T47D (cell line): Measurements from ENCODE around the gene URGCP.

Experiments used
- DNase-seq, 2 experiments: peaks; one replicate each; pipeline versions ENCODE4 v3.0.0 to v3.0.0-alpha.2; 2011 to 2012; ENCODE audit warnings: low read depth in 1 of 2, low spot score in 1 of 2
- JUND ChIP-seq: IDR thresholded peaks from 2 replicates; pipeline ENCODE4 v1.6.1; 2012; ENCODE audit warnings: low read depth
- in situ Hi-C: cut with HindIII; loops from 2 replicates; pipeline ENCODE4 v1.10.0; 2016; ENCODE audit warnings: low sequenced_read_pairs, low pct_unique_long_range_greater_than_20kb

URGCP gene

DNA sequence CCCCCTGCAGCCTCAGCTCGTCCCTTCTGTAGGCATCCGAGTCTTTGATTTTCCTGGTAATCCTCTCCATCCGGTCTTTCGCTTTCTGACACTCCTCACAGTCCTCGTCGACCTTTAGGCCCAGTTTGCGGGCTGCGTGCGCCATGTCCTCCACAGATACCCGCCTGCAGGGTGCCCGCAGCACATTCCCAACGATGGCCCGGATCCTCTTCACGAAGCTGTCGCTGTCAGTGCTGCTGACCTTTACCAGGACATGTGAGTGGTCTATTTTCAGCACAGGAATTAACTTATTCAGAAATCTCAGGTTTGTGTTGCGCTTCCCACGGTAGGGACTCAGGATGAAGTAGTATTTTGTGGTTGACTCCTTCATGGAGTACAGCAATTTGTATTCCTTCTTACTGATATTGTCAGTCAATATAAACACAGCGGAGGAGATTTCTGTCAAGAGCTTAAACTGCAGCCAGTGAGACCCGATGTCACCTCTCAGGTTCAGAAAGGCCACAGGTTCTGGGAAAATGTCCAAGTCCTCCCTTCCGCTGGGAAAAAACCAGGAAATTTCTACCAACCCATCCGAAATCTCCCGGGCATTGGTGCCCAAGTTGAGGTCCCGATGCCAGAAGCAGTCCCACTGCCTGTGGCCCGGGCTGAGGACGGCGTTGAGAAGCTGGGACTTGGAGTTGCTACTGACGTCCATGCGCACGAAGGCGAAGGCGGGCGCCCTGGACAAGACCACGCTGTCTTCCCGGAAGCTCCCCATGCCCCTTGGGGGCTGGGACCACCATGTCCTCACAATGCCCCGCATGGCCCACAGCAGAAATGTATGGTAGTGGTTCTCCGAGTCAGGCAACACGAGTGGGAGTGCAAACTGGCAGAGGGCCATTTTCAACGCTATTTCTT is 28.2 kb downstream of the URGCP start:
- in situ Hi-C loops, result no loop called here

DNA sequence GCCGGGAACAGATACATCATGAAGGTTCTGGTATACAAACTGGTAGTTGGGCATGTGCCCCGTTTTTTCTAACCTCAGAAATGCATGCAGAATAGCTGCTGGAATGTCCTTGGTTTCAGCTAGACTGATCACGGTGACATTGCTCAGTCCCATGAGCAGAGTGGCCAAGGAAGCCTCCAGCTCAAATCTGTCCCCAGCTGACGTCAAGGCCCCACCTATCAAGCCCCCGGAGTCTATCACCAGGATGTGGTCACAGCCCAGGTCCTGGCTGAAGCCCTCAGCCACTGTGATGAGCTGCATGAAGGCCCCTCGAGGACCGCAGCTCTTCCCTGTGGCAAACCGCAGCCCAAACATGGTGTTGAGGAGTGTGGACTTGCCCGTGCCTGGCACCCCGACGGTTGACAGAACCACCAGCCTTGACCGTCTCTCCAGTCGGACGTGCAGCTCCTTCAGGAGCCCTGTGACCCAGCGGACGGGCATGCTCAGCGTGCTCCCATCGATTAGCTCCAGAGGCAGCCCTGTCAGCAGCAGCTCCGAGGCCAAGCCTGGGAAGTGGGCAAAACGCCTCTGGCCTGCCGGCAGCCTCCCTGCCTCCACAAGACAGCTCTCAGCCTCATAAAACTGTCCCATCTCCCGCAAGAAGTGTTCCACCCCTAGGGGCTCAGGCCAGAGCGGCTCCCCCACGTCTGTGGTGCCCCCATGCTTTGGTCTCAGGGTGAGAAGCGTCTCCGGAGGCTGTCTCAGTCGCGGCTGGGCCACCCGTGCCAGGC is 29.2 kb downstream of the URGCP start:
- in situ Hi-C loops, result no loop called here
- DNase-seq, result no peak
- TF ChIP-seq JUND, result no peak

More for the DNA sequence above, 28.2 kb downstream of the URGCP start:
- no peak for DNase-seq
- TF ChIP-seq JUND, result no peak

DNA sequence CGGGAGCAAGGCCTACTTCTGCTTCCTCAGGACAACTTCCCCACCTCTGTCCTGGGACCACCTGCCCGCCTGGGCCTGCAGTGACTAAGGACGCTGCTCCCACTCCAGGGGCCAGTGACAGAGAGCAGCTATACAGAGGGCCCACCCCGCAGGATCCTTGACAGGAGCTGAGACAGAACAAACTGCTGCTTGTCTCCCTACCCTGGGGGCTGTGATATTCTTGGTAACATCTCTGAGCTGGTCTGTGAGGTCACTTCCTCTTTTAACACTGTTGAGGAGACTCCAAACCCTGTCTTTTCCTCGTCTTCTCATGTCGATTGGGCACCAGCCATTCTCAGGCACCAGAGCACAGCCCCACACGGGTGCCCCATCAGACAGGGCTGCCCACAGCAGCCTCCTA is 30.2 kb downstream of the URGCP start:
- no peak for TF ChIP-seq JUND
- DNase-seq, result no peak
- in situ Hi-C loops, result no loop called here

DNA sequence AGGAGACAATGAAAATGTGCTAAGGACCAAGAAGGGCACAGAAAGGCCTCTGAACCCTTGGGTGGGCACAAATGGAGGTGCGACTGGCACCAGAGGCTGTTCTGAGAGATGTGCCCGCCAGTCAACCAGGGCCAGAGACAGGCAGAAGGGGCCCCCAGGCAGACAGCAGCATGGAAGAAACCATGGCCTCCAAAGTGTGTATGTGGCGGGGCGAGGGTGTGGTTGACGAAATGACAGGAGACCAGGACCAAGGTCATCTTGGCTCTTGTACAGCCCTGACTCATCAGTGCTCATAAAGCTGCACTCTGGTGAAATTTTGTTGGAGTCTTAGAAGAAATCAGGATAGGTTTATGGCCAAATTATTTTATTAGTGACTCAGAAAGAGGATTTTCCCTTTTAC is 33.1 kb downstream of the URGCP start:
- in situ Hi-C loops, result no loop called here
- TF ChIP-seq JUND, result no peak
- no peak for DNase-seq

DNA sequence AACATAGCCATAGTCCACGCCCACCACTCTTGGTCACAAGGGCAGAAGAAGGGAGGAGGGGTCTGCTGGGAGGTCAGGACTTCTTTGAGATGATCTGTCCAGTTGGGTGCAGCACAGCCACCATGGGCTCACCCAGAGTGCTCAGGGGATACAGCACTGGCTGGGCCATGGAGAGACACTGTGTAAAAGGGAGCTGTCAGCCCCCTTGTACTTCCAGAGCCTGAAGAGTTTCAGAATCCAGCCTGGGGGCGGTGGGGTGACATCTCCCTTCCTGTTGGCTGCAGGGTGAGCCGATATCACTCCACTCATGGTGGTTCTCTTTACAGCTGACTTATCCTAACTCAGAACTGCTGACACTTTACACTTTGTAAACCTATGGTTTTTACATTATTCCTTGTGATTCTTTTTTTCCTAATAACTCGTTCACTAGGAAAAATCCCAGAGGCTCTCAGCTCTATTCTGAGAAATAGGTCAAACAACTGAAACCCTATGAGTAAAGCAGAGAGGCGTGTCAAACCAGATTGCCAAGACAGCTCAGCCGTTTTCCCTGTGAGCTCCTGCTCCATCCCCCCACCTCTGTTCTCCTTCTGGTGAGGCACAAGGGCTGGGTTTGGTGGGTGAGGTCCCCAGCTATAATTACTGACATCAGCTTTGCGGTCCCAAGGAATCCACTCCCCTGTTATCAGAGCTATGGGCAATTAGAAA is 33.8 kb downstream of the URGCP start:
- TF ChIP-seq JUND, result no peak
- in situ Hi-C loops, result no loop called here
- DNase-seq, result peak in 1 of 2 experiments; percentile 48

DNA sequence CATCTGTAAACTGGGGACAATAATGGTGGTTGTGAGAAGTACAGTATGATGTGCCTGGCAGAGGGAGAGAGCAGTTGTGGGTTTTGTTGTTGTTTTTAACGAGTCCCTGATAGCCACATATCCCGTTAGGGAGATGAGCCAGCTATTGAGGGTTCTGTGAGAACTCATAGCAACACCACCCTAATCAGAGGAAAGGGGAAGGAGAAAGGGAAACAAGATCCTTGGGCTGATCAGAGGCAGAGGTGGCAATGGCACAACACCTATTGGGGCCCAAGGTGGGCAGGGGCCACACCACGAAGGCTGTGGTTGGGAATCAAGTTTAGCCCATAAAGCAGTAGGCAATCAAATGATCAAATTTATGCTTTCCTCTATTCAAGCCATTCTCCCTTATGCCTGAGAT is 35.3 kb downstream of the URGCP start:
- no peak for DNase-seq
- no peak for TF ChIP-seq JUND
- in situ Hi-C loops, result no loop called here

DNA sequence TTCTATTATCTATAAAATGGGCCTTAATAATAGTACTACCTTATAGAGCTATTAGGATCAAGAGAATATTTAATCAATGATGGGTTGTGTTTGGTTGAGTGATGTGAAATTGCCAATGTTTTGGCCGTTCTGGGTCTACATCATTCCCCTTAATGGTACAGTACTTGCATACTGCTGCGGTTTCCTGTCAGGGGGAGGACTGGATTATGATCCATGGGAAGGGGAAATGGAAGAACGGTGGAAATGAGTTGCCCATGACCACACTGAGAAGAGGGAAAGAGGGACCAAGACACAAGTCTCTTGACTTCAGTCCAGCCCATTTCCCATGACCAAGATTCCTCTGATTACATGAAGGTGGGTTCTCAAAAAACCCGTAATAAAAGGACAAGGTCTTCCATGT is 36.1 kb downstream of the URGCP start:
- DNase-seq, result no peak
- no peak for TF ChIP-seq JUND
- in situ Hi-C loops, result no loop called here

DNA sequence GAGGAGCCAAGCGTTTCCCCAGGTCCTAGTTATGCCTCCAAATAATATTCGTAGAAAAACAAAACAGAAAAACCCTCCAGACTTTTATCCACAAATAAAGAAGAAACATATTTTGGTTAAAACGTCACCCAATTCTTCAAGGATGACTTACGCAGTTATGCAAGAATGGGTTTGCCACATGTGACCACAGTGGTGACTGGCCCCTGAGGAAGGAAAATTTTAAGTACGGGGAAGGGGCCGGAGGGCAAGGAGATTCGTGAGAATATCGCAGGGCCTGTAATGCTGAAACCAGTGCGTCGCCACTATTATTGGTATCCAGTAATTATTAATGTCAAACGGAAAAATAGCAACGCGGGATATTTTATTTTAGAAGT is 36.5 kb downstream of the URGCP start:
- TF ChIP-seq JUND, result no peak
- peak; percentile 55 to 68 for DNase-seq
- in situ Hi-C loops, result no loop called here

DNA sequence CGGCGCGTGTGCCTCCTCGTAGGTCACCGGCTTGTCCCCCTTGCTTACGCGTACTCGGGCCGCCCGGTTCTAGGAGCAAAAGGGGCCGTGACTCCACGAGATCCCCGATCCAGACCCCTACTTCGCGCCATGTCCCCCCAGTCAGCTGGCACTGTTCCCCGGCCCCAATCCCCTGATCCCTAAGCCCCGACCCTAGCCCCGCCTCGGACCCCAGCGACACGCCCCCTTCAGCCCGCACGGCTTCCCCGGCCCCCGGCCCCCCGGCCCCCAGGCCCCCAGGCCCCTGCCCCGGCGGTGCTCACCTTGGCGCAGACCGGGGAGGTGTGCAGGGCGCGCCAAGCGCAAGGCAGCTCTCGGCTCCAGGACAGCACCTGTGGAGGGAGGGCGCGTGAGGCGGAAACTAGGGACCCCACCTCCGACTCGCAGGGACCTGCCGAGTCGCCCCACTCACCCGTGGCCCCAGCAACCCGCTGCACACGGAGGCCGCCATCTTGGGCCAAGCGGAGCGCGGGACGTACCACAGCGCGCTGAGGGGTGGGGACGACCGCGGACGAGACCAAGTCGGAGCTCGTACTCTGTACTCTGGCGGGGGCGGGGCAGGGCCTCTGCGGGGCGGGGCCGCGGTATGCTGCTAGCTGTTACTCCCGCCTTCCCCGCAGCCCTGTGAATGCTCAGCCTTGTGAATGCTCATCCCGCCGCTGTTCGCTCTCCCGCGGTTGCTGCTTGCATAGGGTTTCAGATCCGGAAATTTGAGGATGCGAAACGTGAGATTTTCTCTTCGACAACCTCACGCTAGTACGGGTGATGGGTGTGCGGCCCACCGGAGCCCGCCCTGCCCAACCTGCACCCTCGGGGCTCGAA is 37.2 kb downstream of the URGCP start, which contains the start of gene MRPS24:
Gene MRPS24, minus strand, starts transcription at position 512 of the 861 bp plus-strand sequence. Its CDS starts 22 bp downstream, at position 490.
- in situ Hi-C loops, result no loop called here
- TF ChIP-seq JUND, result no peak
- DNase-seq, result peak; percentile 98 to 99

DNA sequence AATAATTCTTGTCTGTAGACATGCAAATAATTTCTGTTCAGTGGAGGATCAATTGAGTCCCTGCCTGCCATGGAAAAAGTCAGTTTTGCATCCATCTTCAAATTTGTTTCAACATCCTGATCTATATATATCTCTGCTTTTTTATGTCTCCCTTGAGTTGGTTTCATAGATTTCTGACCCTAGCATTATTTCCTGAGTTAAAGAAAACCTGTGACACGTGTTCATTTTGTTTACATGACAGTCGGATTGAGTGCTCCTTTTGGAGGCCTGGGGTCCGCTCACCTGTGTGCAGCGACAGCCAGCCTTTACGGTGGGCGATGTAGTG is 37.8 kb downstream of the URGCP start:
- no peak for DNase-seq
- TF ChIP-seq JUND, result no peak
- in situ Hi-C loops, result no loop called here

DNA sequence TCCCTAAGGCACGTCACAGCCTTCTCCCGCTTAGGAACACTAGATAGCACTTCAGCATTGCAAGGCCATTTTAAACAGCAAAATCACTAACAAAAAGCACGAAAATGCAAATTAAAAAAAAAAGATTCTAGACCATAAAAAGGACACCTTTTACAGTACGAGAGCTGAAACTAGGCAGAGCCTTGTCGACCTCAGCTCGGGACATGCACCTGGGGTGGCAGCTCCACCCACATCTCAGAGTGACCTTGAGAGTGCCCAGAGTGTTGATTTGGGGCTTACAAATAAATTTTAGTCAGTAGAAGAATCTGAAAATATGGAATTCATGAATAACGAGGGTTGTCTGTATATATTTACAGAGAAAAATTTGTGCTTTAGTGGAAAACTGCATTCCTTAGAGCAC is 38.2 kb downstream of the URGCP start:
- in situ Hi-C loops, result no loop called here
- DNase-seq, result no peak

DNA sequence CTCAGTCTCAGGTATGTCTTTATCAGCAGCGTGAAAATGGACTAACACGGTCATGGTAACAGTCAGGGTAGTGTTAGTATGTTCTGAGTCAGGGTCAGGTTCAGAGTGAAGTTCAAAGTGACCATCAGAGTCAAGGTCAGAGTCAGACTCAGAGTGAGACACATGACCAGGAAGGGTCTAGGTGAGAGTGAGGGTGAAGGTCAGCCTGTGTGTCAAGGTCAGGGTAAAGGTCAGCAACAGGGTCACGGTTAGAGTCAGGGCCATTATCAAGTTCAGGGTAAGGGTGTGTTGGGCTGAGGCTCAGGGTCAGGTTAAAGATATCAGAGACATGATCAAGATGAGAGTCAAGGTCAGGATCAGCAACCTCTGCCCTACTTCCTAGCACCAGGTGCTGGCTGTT is 41.1 kb downstream of the URGCP start:
- no peak for DNase-seq
- TF ChIP-seq JUND, result no peak

More for the DNA sequence above, 38.2 kb downstream of the URGCP start:
- TF ChIP-seq JUND, result no peak

More for the DNA sequence above, 41.1 kb downstream of the URGCP start:
- in situ Hi-C loops, result no loop called here
